Keratinocyte (primary cell): ENCODE results near the gene DENND5B.

Source experiments
- CTCF ChIP-seq, 3 experiments: IDR thresholded peaks in 1 of 3; conservative IDR thresholded peaks in 1 of 3; optimal IDR thresholded peaks in 1 of 3; 2 replicates in 2 of 3; 3 replicates in 1 of 3; pipeline versions ENCODE3 to v1.5.1; 2011; ENCODE audit warnings: low read length in 3 of 3, mild to moderate bottlenecking in 3 of 3, moderate library complexity in 2 of 3, control low read depth in 1 of 3, inconsistent platforms in 1 of 3; ENCODE audit not compliant: insufficient read depth in 2 of 3; ENCODE audit errors: extremely low read depth in 1 of 3
- EZH2 ChIP-seq: IDR thresholded peaks from one replicate; pipeline ENCODE4 v1.6.1; 2012; ENCODE audit warnings: inconsistent platforms, mild to moderate bottlenecking, low read length, moderate library complexity

GRCh38 chr12:31518680-31519227 is 72.2 kb downstream of the DENND5B start:
- TF ChIP-seq CTCF (optimal IDR thresholded peaks at IDR 0.05 in 1 of 3, IDR thresholded peaks at IDR 0.05 in 1 of 3, conservative IDR thresholded peaks at IDR 0.05 in 1 of 3; ENCODE audit: extremely low read depth in 1 of 3, insufficient read depth in 2 of 3, low read length in 3 of 3) (no peak), EZH2 (no peak)
